Lower lobe of right lung (tissue), 2 donors: ENCODE results near the gene MSLN. TPM values are rescaled to one million over a fixed set of nuclear protein-coding genes. Genes with fewer than 3 reads are reported as not detected.
"Not testable (repeated sequence)": the region's sequence is repeated elsewhere in the genome, so short reads cannot be mapped to it uniquely, and the experiment has no call there.

ENCODE experiments used
- ATAC-seq, 2 donors: fragments of 200-7000 bp; cut with Tn5 transposase; one replicate each; pipeline ENCODE4 v1.9.1; 2020 to 2022; ENCODE audit warnings: mild to moderate bottlenecking in 2 of 2, moderate library complexity in 2 of 2
- DNase-seq: peaks from one replicate; pipeline ENCODE4 v3.0.0-alpha.2; 2020
- H3K27ac ChIP-seq: fragments of 200-600 bp; one replicate; pipeline ENCODE4 v1.8.0; 2022
- H3K27me3 ChIP-seq: fragments of 200-600 bp; one replicate; pipeline ENCODE4 v1.8.0; 2022; ENCODE audit warnings: low read depth
- H3K36me3 ChIP-seq: fragments of 200-600 bp; one replicate; pipeline ENCODE4 v1.8.0; 2022; ENCODE audit warnings: mild to moderate bottlenecking
- H3K4me1 ChIP-seq: fragments of 200-600 bp; one replicate; pipeline ENCODE4 v1.8.0; 2022
- H3K4me3 ChIP-seq: fragments of 200-600 bp; one replicate; pipeline ENCODE4 v1.8.0; 2022; ENCODE audit warnings: mild to moderate bottlenecking
- H3K9me3 ChIP-seq: fragments of 200-600 bp; one replicate; pipeline ENCODE4 v1.8.0; 2022
- intact Hi-C: fragments of 100-400 bp; cut with DNase I; formaldehyde crosslinking; loops from one replicate; pipeline ENCODE4 v1.11.0; 2022
- total RNA-seq: library from RNA; stranded (reverse); fragmentation: NEBNext Ultra II Directional; extraction: Animal tissue kit (Norgen Biotek cat#: 25700); gene quantifications from one replicate; pipeline ENCODE4 v1.2.1, GENCODE V29; 2021
- TF ChIP-seq, protein P1 (sequence below): fragments of 200-600 bp; IDR thresholded peaks from one replicate; pipeline ENCODE4 v1.8.0; 2022; ENCODE audit warnings: antibody characterized with exemption, mild to moderate bottlenecking
- donor health status: DM: no; HTN: yes; CAD: no; lungs with severe emphysema.

Gene MSLN
- total RNA-seq, 1 donor from 2014 or later: 42.6 TPM

DNA sequence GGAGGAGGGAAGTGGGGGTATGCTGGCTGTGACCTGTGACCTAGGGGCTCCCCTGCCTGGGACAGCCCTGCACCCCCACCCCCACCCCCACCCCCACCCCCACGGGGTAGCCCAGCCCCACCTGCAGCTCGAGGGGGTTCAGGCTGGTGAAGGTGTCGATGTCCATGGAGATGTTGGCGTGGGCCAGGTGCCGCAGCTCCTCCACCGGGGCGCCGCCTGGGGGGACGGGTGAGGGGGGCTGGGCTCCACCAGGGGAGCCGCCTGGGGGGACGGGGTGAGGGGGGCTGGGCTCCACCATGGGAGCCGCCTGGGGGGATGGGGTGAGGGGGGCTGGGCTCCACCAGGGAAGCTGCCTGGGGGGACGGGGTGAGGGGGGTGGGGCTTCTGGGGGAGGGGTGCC is 9.9 kb downstream of the MSLN start:
- no peak for ATAC-seq
- no peak for DNase-seq
- TF ChIP-seq, protein P1, sequence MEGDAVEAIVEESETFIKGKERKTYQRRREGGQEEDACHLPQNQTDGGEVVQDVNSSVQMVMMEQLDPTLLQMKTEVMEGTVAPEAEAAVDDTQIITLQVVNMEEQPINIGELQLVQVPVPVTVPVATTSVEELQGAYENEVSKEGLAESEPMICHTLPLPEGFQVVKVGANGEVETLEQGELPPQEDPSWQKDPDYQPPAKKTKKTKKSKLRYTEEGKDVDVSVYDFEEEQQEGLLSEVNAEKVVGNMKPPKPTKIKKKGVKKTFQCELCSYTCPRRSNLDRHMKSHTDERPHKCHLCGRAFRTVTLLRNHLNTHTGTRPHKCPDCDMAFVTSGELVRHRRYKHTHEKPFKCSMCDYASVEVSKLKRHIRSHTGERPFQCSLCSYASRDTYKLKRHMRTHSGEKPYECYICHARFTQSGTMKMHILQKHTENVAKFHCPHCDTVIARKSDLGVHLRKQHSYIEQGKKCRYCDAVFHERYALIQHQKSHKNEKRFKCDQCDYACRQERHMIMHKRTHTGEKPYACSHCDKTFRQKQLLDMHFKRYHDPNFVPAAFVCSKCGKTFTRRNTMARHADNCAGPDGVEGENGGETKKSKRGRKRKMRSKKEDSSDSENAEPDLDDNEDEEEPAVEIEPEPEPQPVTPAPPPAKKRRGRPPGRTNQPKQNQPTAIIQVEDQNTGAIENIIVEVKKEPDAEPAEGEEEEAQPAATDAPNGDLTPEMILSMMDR: no peak

DNA sequence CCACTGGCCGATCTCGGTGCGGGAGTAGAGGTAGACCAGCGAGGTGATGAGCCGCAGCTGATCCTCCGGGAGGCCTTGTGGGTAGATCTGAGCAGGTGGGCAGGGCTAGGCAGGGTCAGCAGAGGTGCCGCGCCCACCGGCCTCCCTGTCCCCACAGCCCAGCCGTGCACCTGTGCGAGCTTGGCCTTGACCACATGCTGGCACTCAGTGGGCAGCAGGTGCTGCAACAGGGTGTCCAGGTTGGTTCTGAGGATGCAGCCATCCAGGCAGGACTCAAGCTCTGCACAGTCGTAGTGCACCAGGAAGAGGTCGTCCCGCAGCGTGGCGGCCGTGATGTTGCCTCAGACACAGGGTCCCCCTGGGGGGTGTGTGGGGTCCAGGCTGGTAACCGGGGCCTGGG is 12.4 kb downstream of the MSLN start:
- TF ChIP-seq, protein P1: no peak
- H3K27me3 ChIP-seq: peaks cover 15% of the 10 kb centered on the region
- peak in 1 of 2 donors; percentile 20 for ATAC-seq
- intact Hi-C loops: no loop called here
- no peaks in the 10 kb centered on the region for H3K4me1 ChIP-seq
- no peaks in the 10 kb centered on the region for H3K9me3 ChIP-seq
- H3K4me3 ChIP-seq: no peak overlapping the region
- H3K36me3 ChIP-seq: no peaks in the 10 kb centered on the region
- DNase-seq: no peak
- H3K27ac ChIP-seq: no peak overlapping the region

More for the DNA sequence above, 9.9 kb downstream of the MSLN start:
- intact Hi-C loops: no loop called here
- H3K27me3 ChIP-seq: peaks cover 8% of the 10 kb centered on the region
- no peaks in the 10 kb centered on the region for H3K9me3 ChIP-seq
- no peak overlapping the region for H3K27ac ChIP-seq
- H3K4me3 ChIP-seq: no peak overlapping the region
- H3K36me3 ChIP-seq: no peaks in the 10 kb centered on the region
- no peaks in the 10 kb centered on the region for H3K4me1 ChIP-seq

DNA sequence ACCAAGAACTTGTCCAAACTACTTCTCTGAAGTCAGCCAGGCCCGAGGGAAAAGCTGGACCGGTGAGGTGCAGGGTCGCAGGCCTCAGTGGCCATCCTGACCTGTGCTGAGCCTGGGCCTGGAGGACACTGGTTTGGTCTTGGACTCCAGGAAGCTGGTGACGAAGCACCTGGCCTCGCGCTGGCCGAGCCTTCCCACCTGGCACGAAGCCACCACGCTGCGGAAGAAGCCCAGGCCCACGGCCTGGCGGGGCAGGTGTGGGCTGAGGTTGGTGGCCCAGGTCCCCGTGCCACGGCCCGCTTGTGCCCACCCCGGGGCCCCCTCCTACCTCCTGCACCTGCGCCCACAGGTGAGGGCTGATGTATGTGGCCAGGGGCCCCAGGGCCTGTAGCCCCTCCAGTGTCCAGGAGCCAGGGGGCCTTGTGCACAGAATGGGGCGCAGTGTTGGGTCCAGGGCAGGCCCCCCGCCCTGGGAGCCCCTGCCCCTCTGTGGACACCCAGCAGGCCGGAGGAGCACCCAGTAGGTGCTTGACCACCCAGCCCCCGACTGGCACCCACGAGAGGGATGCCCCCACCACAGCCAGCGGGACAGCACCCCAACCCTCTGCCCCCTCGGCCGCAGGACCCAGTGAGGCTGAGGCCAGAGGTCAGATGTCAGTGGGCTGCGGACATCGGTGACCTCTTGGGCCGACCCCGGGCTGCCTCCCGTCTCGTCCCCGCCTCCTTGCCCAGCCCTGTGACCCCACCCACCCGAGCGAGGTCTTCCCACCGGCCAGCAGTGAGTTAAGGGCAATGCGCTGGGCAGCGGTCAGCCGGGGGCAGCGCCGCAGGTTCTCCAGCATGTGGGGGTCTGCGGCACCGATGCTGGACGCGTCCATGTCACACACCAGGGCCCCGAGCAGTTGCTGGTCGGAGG is 13.8 kb downstream of the MSLN start:
- Histone ChIP-seq H3K4me1 (no peaks in the 10 kb centered on the region), H3K9me3 (no peaks in the 10 kb centered on the region), H3K36me3 (no peaks in the 10 kb centered on the region), H3K27ac (no peak overlapping the region), H3K27me3 (peaks cover 28% of the 10 kb centered on the region), H3K4me3 (no peak overlapping the region)
- intact Hi-C loops: no loop called here
- TF ChIP-seq, protein P1: no peak
- DNase-seq: no peak
- peak in 1 of 2 donors; percentile 15 for ATAC-seq

DNA sequence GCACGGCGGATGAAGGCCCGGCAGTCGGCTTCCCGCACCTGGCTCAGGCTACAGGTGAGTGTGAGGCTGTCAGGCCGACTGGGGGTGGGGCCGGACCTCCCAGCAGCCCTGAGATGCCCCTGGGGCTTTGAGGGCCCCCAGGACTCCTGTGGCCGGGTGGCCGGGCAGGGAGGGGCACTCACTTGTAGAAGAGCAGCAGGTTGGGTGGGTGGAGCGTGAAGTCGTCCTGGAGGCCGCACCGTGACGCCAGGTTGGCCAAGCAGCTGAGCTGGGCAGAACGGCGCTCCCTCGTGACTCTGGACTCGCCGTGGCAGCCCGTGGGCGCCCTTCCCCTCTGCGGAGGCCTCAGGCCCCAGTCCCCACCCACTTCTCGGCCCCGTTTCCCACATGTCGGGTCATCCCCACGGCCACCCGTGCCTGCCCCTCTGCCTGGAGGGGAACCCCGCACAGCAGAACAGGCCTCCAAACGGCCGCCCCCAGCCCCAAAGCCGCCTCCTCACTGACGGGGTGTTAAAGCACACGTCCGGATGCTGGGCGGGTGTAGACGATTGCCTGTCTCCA is 14.8 kb downstream of the MSLN start:
- intact Hi-C loops: no loop called here
- DNase-seq (no peak), ATAC-seq (peak in 1 of 2 donors; percentile 16)
- H3K4me3 ChIP-seq: no peak overlapping the region
- H3K27ac ChIP-seq: no peak overlapping the region
- TF ChIP-seq, protein P1: no peak
- H3K9me3 ChIP-seq: no peaks in the 10 kb centered on the region
- H3K27me3 ChIP-seq: peaks cover 37% of the 10 kb centered on the region
- no peaks in the 10 kb centered on the region for H3K36me3 ChIP-seq
- no peaks in the 10 kb centered on the region for H3K4me1 ChIP-seq

DNA sequence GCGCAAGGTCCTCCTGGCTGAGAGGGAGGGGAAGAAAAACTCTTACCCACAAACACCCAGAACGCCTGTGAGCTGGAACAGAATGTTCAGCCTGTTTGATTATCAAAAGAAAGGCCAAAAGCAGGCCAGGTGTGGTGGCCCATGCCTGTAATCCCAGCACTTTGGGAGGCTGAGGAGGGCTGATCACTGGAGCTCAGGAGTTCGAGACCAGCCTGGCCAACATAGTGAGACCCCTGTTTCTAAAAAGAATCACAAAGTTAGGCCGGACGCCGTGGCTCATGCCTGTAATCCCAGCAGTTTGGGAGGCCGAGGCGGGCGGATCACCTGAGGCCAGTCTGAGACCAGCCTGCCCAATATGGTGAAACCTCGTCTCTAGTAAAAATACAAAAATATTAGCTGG is 15.8 kb downstream of the MSLN start:
- intact Hi-C loops, DNase-seq: not testable (repeated sequence)

DNA sequence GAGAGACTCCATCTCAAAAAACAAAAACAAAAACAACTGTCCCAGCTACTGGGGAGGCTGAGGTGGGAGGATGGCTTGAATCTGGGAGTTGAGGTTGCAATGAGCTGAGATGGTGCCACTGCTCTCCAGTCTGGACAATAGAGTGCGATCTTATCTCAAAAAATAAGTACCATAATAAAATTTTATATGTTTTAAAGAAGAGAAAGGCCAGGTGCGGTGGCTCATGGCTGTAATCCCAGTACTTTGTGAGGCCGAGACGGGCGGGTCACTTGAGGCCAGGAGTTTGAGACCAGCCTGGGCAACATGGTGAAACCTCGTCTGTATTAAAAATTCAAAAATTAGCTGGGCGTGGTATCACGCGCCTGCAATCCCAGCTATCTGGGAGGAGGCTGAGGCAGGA is 16.3 kb downstream of the MSLN start:
- H3K4me3 ChIP-seq: no peak overlapping the region
- ATAC-seq: no peak
- no peaks in the 10 kb centered on the region for H3K9me3 ChIP-seq
- peaks cover 45% of the 10 kb centered on the region for H3K27me3 ChIP-seq
- DNase-seq: no peak
- TF ChIP-seq, protein P1: no peak
- H3K4me1 ChIP-seq: no peaks in the 10 kb centered on the region
- intact Hi-C loops: no loop called here
- no peak overlapping the region for H3K27ac ChIP-seq
- H3K36me3 ChIP-seq: no peaks in the 10 kb centered on the region

More for the DNA sequence above, 15.8 kb downstream of the MSLN start:
- peaks cover 40% of the 10 kb centered on the region for H3K27me3 ChIP-seq
- not testable (repeated sequence) for H3K9me3 ChIP-seq, H3K27ac ChIP-seq, ATAC-seq, H3K36me3 ChIP-seq, H3K4me1 ChIP-seq, H3K4me3 ChIP-seq
